ENCODE measurements around the gene ARHGEF39.

Gene ARHGEF39

DNA sequence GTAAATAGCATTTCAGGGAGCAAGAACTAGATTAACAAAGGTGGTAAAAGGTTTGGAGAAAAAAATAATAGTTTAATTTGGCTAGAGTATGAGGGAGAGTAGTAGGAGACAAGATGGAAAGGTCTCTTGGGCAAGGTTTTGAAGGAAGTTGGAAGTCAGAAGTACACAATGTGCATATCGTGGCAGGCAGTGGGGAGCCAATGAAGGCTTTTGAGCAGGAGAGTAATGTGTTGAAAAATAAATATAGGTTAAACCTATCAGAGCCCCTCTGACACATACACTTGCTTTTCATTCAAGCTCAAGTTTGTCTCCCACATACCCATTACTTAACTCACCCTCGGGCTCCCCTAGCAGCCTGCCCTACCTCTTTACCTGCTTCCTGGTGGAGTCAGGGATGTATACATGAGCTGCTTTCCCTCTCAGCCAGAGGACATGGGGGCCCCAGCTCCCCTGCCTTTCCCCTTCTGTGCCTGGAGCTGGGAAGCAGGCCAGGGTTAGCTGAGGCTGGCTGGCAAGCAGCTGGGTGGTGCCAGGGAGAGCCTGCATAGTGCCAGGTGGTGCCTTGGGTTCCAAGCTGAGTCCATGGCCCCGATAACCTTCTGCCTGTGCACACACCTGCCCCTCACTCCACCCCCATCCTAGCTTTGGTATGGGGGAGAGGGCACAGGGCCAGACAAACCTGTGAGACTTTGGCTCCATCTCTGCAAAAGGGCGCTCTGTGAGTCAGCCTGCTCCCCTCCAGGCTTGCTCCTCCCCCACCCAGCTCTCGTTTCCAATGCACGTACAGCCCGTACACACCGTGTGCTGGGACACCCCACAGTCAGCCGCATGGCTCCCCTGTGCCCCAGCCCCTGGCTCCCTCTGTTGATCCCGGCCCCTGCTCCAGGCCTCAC lies 8.4 kb upstream of the ARHGEF39 start, which contains the start of gene CA9:
Gene CA9 (plus strand): TSS at position 797 of the 893 bp plus-strand sequence. CDS start 32 bp downstream, at position 829.
- no peak for DNase-seq

DNA sequence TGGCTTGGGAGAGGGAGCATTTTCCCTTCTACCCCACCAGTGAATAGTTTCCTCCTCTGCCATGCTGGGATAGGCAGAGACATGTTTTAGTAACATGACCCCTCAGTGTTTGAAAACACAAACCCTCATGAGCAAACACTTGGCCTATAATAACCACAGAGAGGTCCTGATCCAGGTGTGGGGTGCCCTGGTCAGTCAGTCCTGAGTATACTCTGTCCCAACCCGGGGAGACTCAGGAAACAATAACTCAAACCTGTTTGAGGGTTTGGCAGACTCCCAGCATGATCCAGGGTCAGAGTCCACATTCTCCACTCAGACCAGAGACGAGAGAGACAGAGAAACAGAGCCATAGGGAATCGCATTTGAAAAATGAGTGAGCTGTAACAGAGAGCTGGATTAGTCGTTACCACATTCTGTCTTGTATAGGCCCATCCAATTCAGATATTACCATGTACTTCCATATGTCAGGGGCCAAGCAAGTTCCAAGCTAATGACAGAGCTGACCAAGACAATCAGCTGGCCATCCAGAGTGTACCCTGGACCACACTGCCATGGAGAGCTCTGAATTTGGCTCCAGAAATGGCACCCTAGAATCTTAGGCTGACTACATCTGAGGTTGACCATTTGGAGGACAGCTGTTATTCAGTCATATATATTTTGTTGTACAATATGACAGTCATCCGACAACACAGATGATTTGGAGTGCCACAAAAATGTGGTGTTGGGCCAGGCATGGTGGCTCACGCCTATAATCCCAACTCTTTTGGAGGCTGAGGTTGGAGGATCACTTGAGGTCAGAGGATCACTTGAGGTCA lies 4.5 kb upstream of the ARHGEF39 start:
- DNase-seq = no peak

DNA sequence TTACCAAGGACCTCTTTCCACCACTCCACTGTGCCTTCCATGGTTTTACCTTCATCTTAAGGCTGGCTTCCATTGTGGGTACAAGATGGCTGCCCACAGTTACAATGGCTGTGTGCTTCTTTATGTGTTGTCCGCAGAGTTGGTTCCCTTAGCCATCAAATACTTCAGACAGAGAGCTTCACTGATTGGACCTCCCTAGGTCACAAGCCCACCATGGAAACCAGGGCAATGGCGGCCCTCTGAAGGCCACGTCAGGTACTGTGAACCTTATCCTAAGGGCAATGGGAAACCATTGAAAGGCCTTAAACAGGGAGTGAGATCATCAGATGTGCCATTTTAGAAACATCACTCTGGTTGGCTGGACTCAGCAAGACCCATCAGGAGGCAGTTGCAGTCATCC lies 2.9 kb upstream of the ARHGEF39 start:
- no peak for DNase-seq

DNA sequence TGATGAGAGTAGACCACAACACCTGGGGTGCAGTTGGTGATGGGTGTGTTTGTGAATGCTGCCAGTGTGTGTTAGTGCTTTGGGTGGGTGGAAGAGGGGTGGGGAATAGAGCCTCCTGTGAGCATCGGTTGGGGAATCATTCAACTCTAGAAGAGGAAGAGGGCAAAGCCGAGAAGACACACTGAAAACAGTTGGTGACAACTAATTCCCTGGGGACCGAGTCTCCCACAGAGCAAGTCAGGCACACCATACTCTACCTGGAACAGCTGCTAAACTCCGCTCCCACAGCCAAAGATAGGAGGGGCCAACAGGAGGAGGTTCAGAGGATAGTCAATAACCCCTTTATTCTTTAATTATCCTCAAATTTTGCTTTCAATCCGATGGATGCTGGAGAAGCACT lies 1.6 kb upstream of the ARHGEF39 start:
- DNase-seq = no peak

DNA sequence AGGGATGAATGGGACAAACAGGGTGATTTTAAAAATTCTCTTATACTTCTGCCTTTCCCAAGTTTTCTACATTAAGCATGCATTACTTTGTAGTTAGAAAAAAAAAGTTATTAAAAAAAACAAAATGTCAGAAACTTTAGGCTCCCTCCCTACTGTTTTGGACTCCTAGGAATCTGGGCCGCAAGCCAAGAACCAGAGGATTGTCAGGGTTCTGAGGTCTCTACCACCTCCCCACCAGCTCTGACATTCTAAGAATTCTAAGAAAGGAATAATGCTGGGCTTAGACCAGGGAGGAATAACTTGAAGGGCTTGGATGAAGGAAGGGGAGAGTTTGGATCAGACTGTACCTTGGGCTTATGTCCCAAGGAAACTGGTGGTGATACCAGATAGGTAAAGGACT lies 1.1 kb upstream of the ARHGEF39 start:
- DNase-seq = no peak

DNA sequence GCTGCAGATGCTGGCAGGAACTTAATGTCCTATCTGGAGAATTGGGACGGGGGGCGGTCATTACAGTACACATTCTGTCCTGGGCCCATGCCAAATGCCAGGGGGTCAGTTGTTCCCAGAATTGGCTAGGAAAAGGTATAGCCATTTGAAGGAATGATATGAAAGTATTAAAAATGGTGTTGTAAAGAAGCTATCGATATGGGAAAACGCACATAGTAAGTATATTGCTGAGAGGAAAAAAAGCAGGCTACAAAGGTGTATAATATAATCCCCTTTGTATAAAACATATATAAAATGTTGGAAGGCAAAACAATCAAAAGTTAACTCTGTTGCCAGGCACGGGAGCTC lies 450 bp upstream of the ARHGEF39 start:
- no peak for DNase-seq

DNA sequence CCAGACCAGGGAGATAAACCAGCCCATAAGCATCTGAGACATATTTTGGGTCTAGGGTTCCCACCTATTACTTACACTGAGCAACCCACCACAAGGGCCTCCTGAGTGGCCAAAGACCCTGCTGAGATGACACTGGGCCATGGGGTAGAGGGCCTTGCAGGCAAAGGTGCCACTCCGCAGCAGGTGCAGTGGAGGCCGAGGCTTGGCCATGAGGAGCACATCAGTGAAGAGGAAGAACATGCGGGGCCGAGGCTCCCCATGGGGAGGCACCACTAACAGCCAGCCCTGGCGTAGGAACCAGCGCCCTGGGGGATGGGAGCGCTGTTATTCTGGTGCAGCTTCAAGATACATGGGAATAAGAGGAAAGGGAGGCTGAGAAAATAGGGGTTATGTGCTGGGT lies 2.6 kb downstream of the ARHGEF39 start:
- no peak for DNase-seq

DNA sequence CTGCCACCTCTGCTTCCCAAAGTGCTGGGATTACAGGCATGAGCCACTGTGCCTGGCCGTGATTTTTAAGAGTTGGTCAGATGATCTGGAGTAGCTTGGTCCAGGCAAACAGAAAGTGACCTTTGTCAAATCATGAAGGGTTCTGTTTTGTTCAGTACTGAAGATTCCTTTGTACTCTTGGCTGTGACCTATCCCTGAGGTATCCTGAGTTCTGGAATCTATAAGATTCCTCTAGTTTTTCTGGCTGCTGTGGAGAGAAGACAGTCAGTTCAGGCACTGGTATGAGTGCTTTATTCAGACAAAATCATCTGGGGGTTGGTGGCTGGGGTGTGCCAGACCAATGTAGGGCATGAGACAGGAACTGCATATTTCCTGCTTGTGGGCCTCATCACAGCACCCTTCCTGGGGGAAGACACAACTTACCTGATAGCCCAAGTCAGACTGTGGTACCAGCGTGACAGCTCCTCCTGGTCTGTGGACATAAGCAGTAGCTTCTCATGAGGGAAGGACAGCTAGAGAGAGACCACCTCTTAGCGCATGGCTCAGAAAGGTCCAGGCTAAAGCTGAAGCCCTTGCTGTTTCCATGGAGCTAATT lies 3.1 kb downstream of the ARHGEF39 start:
- DNase-seq = peak; percentile 70

DNA sequence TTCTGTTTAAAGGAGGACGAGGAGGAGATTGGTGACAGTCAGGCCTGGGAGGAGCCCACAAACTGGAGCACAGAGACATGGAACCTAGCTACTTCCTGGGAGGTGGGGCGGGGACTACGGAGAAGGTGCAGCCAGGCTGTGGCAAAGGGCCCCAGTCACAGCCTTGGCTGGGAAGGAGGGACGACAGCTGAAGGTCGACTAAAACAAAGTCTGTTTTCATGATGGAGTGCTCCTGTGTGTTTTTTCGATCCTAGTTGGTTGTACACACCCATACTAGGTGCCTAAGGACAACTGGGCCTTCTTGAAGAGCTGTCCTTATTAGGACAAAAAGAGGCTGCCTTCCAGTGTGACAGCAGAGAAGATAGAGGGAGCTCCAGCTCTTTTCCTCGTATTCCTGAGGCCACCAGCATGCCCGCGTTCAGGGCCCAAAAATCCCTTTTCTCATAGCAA lies 4.0 kb downstream of the ARHGEF39 start:
- no peak for DNase-seq

DNA sequence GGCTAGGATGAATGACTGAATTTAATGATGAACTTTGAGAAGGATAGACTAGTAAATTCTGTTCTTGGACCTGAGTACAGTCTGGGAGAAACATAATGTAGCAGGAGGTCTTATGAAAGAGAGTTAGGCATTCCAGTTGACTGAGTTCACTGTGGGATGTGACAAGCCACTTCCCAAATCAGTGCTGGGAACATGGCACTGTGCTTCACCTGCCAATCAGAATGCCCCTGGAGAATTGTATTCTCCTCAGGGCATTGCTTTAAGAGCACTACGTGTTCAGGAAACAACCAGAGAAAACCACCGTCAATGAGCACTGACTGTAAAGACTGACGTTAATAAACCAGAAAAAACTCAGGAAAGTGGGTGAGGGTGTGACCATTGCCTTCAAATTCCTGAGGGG lies 5.7 kb downstream of the ARHGEF39 start:
- DNase-seq = peak; percentile 28

DNA sequence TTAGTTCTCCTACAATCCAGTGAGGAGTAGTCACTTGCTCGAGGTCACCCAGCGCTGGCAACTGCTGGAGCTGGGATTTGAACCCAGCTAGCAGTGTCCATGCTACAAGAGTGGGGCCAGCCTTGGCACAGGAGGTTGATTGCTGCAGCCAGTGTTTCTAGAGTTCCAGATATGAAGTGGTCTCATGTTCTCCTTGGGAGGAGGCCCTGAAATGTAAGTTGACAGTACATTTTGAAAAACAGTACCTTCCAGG lies 6.1 kb downstream of the ARHGEF39 start:
- DNase-seq = no peak

DNA sequence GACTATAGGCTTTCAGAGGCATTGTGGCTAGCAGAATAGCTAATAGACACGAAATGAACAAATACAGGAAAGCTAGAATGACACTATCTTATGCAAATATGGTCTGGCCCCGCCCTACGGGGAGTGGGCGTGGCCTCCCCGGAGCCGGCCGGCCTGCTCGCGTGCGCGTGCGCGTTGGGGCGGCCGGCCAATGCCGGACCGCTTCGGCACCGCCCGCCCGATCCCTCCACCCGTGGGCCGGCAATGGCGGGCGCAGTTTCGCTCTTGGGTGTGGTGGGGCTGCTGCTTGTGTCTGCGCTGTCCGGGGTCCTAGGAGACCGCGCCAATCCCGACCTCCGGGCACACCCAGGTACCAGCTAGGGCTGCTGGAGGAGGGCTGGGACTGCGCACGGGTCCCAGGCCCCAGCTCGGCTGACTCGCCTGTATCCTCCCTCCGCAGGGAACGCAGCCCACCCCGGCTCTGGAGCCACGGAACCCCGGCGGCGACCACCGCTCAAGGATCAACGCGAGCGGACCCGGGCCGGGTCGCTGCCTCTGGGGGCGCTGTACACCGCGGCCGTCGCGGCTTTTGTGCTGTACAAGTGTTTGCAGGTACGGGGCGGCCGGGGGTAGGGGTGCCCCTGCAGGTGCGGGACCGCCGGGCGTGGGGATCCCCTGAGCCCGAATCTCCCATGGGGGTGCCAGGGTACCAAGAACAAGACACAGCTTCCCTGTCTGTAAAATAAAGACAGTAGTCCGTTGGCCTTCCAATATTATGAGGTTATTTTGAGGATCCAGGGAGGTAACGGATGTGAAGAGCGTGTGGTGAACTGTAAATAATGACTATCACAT lies 6.6 kb downstream of the ARHGEF39 start, which contains the start of gene CCDC107:
Gene CCDC107 (plus strand): TSS at position 156 of the 831 bp plus-strand sequence. CDS start 88 bp downstream, at position 244.
- peak; percentile 84 for DNase-seq

DNA sequence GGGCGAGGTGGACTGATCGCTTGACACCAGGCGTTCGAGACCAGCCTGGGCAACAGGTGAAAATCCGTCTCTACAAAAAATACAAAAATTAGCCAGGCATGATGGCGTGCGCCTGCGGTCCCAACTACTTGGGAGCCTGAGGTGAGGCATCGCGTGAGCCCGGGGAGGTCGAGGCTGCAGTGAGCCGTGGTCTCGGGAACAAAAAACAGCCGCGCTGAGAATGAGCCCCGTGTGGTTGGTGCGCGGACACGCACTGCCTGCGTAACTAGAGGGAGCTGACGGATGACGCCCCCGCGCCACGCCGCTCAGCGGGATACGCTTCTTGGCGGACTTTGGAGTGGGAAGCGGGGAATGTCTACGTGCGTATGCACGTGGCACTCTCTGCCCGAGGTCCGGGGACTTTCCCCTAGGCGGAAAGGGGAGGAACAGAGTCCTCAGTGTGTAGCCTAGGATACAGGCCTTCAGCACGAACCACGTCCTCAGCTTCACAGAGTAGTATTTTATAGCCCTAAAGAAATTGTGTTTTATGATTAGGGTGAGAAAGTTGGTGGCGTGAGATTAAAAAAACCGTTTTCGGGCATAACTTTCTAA lies 7.4 kb downstream of the ARHGEF39 start, which contains the start of gene RMRP:
Gene RMRP (minus strand): TSS at position 474 of the 591 bp plus-strand sequence.
- peak; percentile 93 for DNase-seq

DNA sequence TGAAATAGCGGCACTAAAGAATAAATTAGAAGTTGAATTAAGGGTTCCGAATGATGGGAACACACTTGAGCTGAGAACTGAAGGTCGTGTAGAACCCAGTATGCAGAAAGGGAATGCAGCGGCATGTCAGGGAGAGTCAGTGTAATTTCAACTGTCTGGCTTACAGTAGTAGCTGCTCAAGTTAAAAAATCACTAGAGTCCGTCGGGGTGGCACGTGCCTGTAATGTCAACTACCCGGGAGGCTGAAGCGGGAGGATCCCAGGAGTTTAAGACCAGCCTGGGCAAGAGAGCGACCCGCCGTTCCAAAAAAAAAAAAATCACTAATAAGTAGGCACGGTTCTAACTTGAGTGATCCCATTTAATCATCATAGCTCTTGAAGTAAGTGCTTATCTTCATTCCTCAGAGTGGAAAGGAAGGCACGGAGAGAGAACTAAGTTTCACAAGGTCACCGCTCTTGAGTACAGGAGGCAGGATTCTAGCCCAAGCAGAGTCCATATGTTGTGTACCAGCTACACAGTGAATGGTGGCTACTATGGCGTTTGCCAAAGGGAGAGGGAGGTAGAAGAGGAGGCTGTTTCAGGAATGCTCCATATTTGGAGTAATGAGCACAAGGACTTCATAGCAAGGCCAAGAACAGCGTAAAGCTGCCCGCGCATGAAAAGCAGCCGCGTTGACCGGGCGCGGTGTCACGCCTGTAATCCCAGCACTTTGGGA lies 8.0 kb downstream of the ARHGEF39 start:
- no peak for DNase-seq

DNA sequence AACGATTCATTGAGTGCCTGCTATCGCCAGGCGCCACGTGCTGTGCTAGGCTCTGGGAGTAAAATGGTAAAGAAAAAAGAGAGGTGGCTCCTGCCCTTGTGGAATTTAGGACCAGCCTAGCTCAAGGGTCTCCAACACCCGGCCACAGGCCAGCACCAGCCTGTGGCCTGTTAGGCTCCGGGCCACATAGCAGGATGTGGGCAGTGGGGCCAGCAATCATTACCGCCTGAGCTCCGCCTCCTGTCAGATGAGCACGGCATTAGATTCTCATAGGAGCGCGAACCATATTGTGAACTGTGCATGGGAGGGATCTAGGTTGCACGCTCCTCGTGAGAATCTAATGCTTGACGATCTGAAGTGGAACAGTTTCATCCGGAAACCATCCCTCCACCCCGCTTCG lies 8.6 kb downstream of the ARHGEF39 start:
- DNase-seq = peak; percentile 26

DNA sequence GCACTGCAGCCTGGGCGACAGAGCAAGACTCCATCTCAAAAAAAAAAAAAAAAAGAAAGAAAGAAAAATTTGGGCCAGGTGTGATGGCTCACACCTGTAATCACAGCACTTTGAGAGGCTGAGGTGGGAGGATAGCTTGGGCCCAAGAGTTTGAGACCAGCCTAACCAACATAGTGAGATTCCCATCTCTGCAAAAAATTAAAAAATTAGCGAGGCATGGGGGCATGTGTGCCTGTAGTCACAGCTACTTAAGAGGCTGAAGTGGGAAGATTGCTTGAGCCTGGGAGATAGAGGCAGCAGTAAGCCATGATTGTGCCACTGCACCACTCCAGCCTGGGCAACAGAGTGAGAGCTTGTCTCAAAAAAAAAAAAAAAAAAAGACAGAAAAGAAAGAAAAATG lies 11.4 kb downstream of the ARHGEF39 start:
- DNase-seq = no peak

DNA sequence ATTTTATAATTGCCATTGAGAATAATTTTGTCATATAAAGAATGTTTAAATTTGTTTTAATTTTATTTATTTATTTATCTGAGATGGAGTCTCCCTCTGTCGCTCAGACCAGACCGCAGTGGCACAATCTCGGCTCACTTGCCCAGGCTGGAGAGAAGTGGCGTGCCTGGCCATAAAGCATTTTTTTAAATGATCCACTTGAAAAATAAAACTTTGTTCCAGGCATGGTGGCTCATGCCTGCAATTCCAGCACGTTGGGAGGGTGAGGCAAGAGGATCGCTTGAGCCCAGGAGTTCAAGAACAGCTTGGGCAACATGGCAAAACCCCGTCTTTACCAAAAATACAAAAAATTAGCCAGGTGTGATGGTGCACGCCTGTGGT lies 12.2 kb downstream of the ARHGEF39 start:
- no peak for DNase-seq

DNA sequence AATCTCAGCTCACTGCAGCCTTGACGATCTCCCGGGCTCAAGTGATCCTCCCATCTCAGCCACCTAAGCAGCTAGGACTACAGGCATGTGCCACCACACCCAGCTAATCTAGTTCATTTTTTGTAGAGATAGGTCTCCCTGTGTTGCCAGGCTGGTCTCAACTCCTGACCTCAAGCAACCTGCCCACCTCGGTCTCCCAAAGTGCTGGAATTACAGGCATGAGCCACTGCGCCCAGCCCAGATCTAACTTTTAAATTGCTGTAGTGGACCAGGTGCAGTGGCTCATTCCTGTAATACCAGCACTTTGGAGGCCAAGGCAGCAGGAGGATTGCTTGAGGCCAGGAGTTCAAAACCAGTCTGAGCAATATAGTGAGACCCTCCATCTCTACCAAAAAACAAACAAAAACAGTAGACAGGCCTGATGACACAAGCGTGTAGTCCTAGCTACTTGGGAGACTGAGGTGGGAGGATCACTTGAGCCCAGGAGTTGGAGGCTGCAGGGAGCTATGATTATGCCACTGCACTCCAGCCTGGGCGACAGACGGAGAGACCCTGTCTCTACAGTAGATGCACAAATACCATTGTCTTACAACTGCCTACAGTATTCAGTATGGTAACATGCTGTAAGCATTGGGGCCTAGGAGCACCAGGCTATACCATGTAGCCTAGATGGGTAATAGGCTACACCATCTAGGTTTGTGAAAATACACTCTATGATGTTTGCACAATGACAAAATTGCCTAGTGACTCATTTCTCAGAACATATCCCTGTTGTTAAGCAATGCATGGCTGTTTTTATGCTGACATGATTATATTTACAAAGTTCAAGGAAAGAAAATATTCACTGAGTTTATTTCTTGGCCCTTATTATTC lies 12.8 kb downstream of the ARHGEF39 start:
- no peak for DNase-seq

DNA sequence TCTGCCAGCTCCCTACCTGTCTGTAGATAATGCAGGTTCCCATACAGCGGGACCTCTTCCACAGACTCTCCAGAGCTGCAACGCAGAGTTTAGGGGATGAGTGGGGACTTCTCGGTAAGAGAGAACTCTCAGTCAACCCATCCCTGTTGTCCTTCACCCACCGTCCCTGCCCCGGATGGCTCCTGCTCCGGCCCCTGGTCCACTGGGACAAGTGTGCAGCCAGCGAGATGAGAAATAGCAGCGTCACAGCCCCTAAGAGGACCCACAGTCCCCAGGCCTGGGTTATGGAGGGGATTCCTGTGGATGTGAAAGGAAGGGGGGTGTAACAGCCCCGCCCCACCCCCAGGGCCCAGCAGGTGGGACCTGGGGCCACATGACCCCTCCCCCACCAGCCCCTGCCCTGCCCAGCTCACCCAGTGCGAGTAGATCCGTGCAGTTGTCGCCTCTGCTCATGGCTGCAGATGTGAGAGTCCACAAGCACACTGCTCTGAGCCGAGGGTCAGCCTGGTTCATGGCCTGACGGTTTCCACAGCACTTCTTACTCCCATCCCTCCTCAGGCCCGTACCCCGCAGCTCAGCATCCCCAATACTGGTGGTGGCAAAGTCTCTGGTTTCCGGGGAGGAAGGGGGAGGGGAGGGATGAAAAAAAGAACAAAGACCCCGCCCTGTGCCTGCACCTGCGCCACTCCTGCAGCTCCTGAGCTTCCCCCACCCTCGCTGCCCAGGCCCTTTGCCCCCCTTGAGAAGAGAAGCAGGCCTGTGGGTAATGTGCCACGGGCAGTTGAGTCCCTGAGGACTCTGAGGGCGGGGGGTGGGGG lies 14.4 kb downstream of the ARHGEF39 start, which contains the start of gene SIT1:
Gene SIT1 (minus strand): TSS at position 591 of the 818 bp plus-strand sequence. CDS start 78 bp downstream, at position 513.
- DNase-seq = peak; percentile 52
